Astrocyte of the spinal cord (primary cell): ENCODE data around the gene EGFLAM.
A peak's percentile ranks its signal among the peaks of the same experiment; 100 is the strongest.

Experiments
- DNase-seq: peaks from one replicate; pipeline ENCODE4 v3.0.0; 2011; ENCODE audit warnings: low read depth, low spot score
- H3K4me3 ChIP-seq: 2 replicates; pipeline ENCODE4 v1.5.1; 2011; ENCODE audit warnings: low read depth, mild to moderate bottlenecking, low read length, moderate library complexity
- in situ Hi-C: cut with HindIII; loops from 2 replicates; pipeline ENCODE4 v1.10.0; 2017; ENCODE audit warnings: low sequenced_read_pairs
- TF ChIP-seq, protein P1 (sequence below): IDR thresholded peaks from 2 replicates; pipeline ENCODE4 v1.5.1; 2012; ENCODE audit warnings: low read depth, mild to moderate bottlenecking, low read length, inconsistent platforms

EGFLAM gene

DNA sequence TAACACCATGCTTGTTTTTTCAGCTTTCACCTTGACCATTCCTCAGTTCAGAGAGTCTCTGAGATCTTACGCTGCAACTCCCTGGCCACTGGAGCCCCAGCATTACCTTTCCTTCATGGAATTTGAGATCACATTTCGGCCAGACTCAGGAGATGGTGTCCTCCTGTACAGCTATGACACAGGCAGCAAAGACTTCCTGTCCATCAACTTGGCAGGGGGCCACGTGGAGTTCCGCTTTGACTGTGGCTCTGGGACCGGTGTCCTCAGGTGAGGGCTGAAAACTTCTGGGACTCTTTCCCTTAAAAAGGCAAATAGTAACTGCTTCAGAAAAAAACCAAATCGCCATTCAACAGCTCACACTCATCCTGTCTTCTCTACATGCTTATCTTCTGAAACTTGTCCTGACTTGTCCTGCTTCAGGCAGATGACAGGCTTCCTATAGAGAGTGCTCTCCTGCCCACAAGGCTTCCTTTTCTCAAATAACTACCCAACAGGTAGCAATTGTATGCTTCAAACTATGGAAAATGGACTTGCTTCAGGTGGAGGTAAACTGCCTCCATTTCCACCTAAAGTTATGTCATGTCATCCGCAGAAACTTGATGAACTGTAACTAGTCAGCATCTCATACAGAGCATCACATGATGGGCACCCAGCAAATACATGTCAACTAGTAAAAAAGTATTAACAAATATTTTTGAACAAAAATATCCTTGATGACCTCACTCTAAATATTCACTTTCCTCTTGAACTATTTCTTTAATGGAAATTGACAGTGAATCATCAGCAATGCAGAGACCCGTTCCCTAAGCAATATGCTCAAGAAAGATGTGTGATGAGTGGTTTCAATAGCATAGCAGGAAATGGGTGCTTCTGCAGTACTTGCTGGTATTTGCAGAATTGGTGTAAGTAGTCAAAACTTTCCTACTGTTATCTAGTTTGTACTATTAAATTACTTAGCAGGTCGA, 168.9 kb downstream of the EGFLAM start:
- TF ChIP-seq, protein P1, sequence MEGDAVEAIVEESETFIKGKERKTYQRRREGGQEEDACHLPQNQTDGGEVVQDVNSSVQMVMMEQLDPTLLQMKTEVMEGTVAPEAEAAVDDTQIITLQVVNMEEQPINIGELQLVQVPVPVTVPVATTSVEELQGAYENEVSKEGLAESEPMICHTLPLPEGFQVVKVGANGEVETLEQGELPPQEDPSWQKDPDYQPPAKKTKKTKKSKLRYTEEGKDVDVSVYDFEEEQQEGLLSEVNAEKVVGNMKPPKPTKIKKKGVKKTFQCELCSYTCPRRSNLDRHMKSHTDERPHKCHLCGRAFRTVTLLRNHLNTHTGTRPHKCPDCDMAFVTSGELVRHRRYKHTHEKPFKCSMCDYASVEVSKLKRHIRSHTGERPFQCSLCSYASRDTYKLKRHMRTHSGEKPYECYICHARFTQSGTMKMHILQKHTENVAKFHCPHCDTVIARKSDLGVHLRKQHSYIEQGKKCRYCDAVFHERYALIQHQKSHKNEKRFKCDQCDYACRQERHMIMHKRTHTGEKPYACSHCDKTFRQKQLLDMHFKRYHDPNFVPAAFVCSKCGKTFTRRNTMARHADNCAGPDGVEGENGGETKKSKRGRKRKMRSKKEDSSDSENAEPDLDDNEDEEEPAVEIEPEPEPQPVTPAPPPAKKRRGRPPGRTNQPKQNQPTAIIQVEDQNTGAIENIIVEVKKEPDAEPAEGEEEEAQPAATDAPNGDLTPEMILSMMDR: no peak
- no peak for DNase-seq
- no peak overlapping the region for H3K4me3 ChIP-seq
- in situ Hi-C loops: no loop called here

DNA sequence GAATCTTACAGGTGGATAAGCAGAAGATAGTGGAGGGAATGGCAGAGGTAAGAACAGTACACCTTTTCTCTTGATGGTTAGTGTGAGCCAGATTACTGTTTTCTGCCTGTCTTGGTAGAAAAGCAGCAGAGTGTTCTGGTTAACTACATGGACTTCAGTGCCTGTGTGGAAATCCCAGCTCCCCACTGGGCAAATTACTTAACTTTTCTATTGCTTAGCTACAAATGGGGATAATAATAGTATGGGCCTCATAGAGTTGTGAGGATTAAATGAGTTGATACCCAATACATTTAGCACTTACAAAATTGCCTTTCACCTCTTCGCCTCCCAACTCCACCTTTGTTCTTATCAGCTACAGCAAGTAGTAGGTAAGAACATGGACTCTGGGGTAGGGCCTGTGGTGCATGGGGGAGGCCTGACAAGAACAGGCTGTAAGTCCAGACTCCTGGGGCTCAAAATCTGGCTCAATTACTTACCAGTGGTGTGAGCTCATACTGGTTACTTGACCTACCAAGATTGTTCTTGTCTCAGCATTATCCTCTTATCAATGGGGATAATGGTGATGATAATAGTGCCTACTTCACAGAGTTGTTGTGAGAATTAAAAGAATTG, 173.0 kb downstream of the EGFLAM start:
- no peak overlapping the region for H3K4me3 ChIP-seq
- DNase-seq: no peak
- TF ChIP-seq, protein P1: no peak
- in situ Hi-C loops: no loop called here

DNA sequence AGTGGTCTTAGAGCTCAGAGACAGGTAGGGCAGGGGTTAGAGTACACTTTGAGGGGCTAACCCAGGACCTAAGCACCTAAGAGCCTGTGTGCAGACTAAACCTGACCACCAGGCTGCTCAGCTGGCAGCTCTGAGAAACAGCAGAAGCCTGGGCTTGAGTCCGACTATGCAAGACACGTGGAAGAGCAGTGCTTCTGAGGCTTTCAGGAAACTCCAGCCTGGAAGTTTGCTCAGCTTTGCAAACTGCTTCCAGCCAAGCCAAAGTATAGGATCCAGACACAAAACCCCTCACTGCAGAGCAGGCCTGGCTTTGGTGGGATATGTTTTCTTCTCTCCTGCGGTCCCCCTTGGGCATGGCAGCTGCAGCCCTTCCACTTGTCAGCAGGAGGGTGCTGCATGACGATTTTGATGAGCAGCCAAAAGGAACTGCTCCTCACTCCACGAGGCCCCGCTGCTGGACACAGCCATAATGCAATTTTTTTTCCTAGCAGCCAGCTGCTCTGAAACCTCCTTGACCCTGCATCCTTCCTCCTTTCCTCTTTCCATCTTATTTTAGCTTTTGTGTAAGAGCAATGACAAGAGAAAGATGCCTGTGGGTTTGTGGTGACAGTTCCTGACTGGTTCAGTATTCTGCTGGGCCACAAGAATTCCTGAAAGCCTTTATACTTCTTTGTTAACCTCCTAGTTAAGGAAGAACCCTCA, 175.0 kb downstream of the EGFLAM start:
- in situ Hi-C loops: no loop called here
- peak; percentile 95 for DNase-seq
- TF ChIP-seq, protein P1: no peak
- no peak overlapping the region for H3K4me3 ChIP-seq

- TF ChIP-seq, protein P1: no peak
- H3K4me3 ChIP-seq: no peak overlapping the region
- in situ Hi-C loops: no loop called here
Measured at GRCh38 chr5:38434966-38435705, 176.8 kb downstream of the EGFLAM start.

DNA sequence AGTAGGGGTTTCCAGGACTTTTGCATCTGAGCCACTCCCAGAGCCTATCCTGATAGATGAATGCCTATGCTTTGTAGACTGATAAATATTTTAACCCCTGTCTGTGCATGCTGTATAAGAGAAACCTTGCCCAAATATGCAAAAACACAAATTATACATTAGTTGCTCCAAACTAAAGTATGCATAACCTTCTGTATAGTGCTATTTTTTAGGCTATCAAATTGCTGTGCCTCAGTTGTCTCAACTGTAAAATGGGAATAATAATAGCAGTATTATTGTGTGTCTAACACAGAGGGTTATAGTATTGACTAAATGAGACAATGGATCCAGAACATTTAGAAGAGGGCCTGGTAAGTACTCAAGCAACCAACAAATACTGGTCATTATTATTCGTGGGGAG, 180.4 kb downstream of the EGFLAM start:
- H3K4me3 ChIP-seq: no peak overlapping the region
- in situ Hi-C loops: no loop called here
- DNase-seq: no peak
- TF ChIP-seq, protein P1: no peak

More at GRCh38 chr5:38434966-38435705, 176.8 kb downstream of the EGFLAM start:
- no peak for DNase-seq
